ENCODE measurements around the gene GMDS.

The GMDS gene

DNA sequence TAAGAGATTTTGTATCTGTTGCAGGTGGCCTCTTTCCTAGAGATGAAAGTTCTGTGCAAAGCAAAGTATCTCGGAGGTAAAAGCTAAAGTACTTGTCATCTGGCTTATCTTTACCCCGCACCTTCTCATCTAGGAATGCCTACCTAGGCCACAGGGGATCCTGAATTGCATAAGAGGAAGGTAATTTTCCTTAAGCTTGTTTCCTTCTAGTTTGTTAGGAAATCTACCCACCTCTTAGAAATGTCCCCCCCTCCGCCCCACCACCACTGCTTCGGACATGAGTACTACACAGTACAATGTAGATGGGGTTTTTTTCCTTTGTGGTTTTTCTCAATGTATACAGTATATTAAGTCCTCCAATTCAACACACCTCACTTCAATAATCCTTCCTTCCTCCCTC lies 614.2 kb downstream of the GMDS start:
- H4K20me1 ChIP-seq (ENCODE audit: insufficient read depth, low read length), result no peaks in the 10 kb centered on the region
- H3K9ac ChIP-seq (ENCODE audit: low read depth, low read length), result no peak overlapping the region
- H3K4me1 ChIP-seq (ENCODE audit: insufficient read depth, low read length), result no peaks in the 10 kb centered on the region
- no peak overlapping the region for H3K4me3 ChIP-seq (ENCODE audit: low read depth in 1 of 2, low read length in 2 of 2)
- H2AFZ ChIP-seq (ENCODE audit: low read depth, low read length), result no peak overlapping the region
- no peaks in the 10 kb centered on the region for H3K9me3 ChIP-seq (ENCODE audit: insufficient read depth, low read length, severe bottlenecking)
- DNase-seq (no peak), ATAC-seq (ENCODE audit: insufficient read depth, low read depth) (no peak)
- H3K36me3 ChIP-seq (ENCODE audit: insufficient read depth, low read length), result no peaks in the 10 kb centered on the region
- no peaks in the 10 kb centered on the region for H3K27me3 ChIP-seq (ENCODE audit: insufficient read depth, low read length, poor library complexity)
- no peaks in the 10 kb centered on the region for H3K79me2 ChIP-seq (ENCODE audit: insufficient read depth, low read length)
- no peak for TF ChIP-seq EZH2 (IDR thresholded peaks at IDR 0.05; ENCODE audit: borderline replicate concordance, low read depth, low read length, severe bottlenecking)
- TF ChIP-seq, protein P1, sequence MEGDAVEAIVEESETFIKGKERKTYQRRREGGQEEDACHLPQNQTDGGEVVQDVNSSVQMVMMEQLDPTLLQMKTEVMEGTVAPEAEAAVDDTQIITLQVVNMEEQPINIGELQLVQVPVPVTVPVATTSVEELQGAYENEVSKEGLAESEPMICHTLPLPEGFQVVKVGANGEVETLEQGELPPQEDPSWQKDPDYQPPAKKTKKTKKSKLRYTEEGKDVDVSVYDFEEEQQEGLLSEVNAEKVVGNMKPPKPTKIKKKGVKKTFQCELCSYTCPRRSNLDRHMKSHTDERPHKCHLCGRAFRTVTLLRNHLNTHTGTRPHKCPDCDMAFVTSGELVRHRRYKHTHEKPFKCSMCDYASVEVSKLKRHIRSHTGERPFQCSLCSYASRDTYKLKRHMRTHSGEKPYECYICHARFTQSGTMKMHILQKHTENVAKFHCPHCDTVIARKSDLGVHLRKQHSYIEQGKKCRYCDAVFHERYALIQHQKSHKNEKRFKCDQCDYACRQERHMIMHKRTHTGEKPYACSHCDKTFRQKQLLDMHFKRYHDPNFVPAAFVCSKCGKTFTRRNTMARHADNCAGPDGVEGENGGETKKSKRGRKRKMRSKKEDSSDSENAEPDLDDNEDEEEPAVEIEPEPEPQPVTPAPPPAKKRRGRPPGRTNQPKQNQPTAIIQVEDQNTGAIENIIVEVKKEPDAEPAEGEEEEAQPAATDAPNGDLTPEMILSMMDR (IDR thresholded peaks at IDR 0.05; ENCODE audit: borderline replicate concordance, extremely low read depth, low read length, poor library complexity, severe bottlenecking), result no peak
- H3K4me2 ChIP-seq (ENCODE audit: insufficient read depth, low read length), result no peak overlapping the region
- H3K27ac ChIP-seq (ENCODE audit: low read length), result no peak overlapping the region

DNA sequence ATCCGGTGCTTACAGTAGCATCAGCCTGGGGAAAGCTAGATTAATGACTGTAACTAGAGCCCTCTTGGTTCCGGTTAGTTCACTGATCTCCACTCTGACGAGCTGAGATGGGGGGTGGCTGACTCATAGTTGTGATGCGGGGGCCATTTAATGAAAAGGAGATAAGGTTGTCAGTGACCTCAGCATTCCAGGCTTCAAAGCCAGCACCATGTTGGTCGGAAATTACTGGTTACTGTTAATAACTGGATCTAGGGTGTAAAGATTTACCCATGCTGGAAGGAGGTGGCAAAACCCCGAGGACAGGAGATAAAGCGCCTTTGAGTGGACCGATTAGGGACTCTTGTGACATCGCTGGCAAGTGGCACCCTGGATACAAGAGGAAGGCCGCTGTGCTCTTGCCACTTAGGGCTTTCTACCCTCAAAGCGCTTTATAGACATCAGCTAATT lies 614.6 kb downstream of the GMDS start:
- DNase-seq (no peak), ATAC-seq (ENCODE audit: insufficient read depth, low read depth) (no peak)
- Histone ChIP-seq H2AFZ (ENCODE audit: low read depth, low read length) (no peak overlapping the region), H3K9me3 (ENCODE audit: insufficient read depth, low read length, severe bottlenecking) (no peaks in the 10 kb centered on the region), H3K79me2 (ENCODE audit: insufficient read depth, low read length) (no peaks in the 10 kb centered on the region), H3K4me3 (ENCODE audit: low read depth in 1 of 2, low read length in 2 of 2) (no peak overlapping the region), H3K4me2 (ENCODE audit: insufficient read depth, low read length) (no peak overlapping the region), H3K27ac (ENCODE audit: low read length) (no peak overlapping the region), H3K4me1 (ENCODE audit: insufficient read depth, low read length) (no peaks in the 10 kb centered on the region), H3K36me3 (ENCODE audit: insufficient read depth, low read length) (no peaks in the 10 kb centered on the region), H3K27me3 (ENCODE audit: insufficient read depth, low read length, poor library complexity) (no peaks in the 10 kb centered on the region), H3K9ac (ENCODE audit: low read depth, low read length) (no peak overlapping the region), H4K20me1 (ENCODE audit: insufficient read depth, low read length) (no peaks in the 10 kb centered on the region)
- TF ChIP-seq, protein P1 (IDR thresholded peaks at IDR 0.05; ENCODE audit: borderline replicate concordance, extremely low read depth, low read length, poor library complexity, severe bottlenecking), result no peak

DNA sequence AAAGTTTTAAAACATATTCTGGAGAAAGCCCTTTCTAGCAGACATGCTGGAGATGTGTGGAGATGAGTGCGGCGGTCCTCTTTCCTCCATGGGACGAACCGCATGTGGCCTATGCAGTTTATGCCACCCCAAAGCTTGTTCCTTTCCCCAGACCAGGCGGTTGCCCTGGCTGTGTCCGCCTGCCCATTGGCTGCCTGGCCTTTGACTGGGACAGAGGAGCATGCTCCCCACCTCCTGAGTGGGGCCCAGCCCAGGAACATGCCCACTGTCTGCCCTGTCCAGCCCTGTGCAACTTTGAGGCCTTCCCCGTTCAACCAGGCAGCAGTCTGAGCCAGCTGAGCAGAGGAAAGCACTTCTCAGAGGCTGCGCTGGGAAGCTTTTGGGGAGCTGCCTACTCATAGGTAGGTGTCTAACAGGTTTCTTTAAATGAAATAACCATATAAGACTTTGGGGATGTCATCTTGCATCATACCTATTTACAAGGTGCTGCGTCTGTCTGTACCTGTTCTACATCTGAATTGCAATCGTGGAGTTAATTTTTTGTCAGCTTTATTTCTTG lies 615.1 kb downstream of the GMDS start:
- H3K36me3 ChIP-seq (ENCODE audit: insufficient read depth, low read length), result no peaks in the 10 kb centered on the region
- no peak overlapping the region for H3K9ac ChIP-seq (ENCODE audit: low read depth, low read length)
- H3K4me1 ChIP-seq (ENCODE audit: insufficient read depth, low read length), result no peaks in the 10 kb centered on the region
- no peak overlapping the region for H3K27ac ChIP-seq (ENCODE audit: low read length)
- no peaks in the 10 kb centered on the region for H3K9me3 ChIP-seq (ENCODE audit: insufficient read depth, low read length, severe bottlenecking)
- no peaks in the 10 kb centered on the region for H3K79me2 ChIP-seq (ENCODE audit: insufficient read depth, low read length)
- DNase-seq (no peak), ATAC-seq (ENCODE audit: insufficient read depth, low read depth) (no peak)
- no peak overlapping the region for H3K4me2 ChIP-seq (ENCODE audit: insufficient read depth, low read length)
- H2AFZ ChIP-seq (ENCODE audit: low read depth, low read length), result no peak overlapping the region
- no peak overlapping the region for H3K4me3 ChIP-seq (ENCODE audit: low read depth in 1 of 2, low read length in 2 of 2)
- no peaks in the 10 kb centered on the region for H4K20me1 ChIP-seq (ENCODE audit: insufficient read depth, low read length)
- TF ChIP-seq, protein P1 (IDR thresholded peaks at IDR 0.05; ENCODE audit: borderline replicate concordance, extremely low read depth, low read length, poor library complexity, severe bottlenecking), result no peak
- TF ChIP-seq EZH2 (IDR thresholded peaks at IDR 0.05; ENCODE audit: borderline replicate concordance, low read depth, low read length, severe bottlenecking), result no peak
- no peaks in the 10 kb centered on the region for H3K27me3 ChIP-seq (ENCODE audit: insufficient read depth, low read length, poor library complexity)

DNA sequence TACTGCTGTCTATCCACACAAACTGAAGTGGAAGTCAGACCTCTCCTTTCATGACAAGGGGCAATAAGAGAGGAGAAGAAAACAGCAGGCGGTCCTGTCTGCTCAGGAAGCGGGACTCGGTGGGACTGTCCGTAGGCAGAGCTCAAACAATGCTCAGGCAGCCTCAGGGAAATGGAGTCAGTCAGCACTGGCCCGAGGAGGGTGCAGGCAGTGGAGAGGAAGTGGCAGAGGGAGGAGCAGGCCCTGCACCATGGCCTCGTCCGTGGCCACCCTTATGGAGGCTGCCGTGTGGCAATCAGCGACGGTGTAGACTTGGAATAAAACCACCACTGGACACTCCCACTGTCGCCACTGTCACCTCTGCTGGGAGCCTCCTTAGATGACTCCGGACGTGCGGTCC lies 616.1 kb downstream of the GMDS start:
- no peaks in the 10 kb centered on the region for H4K20me1 ChIP-seq (ENCODE audit: insufficient read depth, low read length)
- H3K36me3 ChIP-seq (ENCODE audit: insufficient read depth, low read length), result no peaks in the 10 kb centered on the region
- H2AFZ ChIP-seq (ENCODE audit: low read depth, low read length), result no peak overlapping the region
- no peaks in the 10 kb centered on the region for H3K9me3 ChIP-seq (ENCODE audit: insufficient read depth, low read length, severe bottlenecking)
- TF ChIP-seq EZH2 (IDR thresholded peaks at IDR 0.05; ENCODE audit: borderline replicate concordance, low read depth, low read length, severe bottlenecking), result no peak
- TF ChIP-seq, protein P1 (IDR thresholded peaks at IDR 0.05; ENCODE audit: borderline replicate concordance, extremely low read depth, low read length, poor library complexity, severe bottlenecking), result no peak
- H3K4me2 ChIP-seq (ENCODE audit: insufficient read depth, low read length), result no peak overlapping the region
- no peaks in the 10 kb centered on the region for H3K4me1 ChIP-seq (ENCODE audit: insufficient read depth, low read length)
- no peak overlapping the region for H3K27ac ChIP-seq (ENCODE audit: low read length)
- no peak overlapping the region for H3K4me3 ChIP-seq (ENCODE audit: low read depth in 1 of 2, low read length in 2 of 2)
- H3K27me3 ChIP-seq (ENCODE audit: insufficient read depth, low read length, poor library complexity), result no peaks in the 10 kb centered on the region
- no peaks in the 10 kb centered on the region for H3K79me2 ChIP-seq (ENCODE audit: insufficient read depth, low read length)
- no peak overlapping the region for H3K9ac ChIP-seq (ENCODE audit: low read depth, low read length)
- ATAC-seq (ENCODE audit: insufficient read depth, low read depth) (no peak), DNase-seq (no peak)

All from DND-41 (cell line).